Cardiac muscle cell (in vitro differentiated cells and primary cell): ENCODE results near the gene NACC1. TPM values are rescaled to one million over a fixed set of nuclear protein-coding genes. Genes with fewer than 3 reads are reported as not detected.
A peak's percentile ranks its signal among the peaks of the same experiment; 100 is the strongest.

Experiments used
- DNase-seq, 2 donors: peaks; one replicate each; pipeline versions ENCODE4 v3.0.0 to v3.0.0-alpha.2; 2010 to 2017; ENCODE audit warnings: low read depth in 1 of 2, low spot score in 1 of 2
- H3K27ac ChIP-seq: fragments of 200-600 bp; sonication (generic); 2 replicates; pipeline ENCODE4 v1.5.1; 2016
- H3K27me3 ChIP-seq: fragments of 200-600 bp; sonication (generic); 2 replicates; pipeline ENCODE4 v1.6.0; 2016; ENCODE audit warnings: control low read depth
- H3K36me3 ChIP-seq: fragments of 200-600 bp; sonication (generic); 2 replicates; pipeline ENCODE4 v1.5.1; 2016; ENCODE audit warnings: control low read depth
- H3K4me1 ChIP-seq: fragments of 200-600 bp; sonication (generic); 2 replicates; pipeline ENCODE4 v1.8.1; 2017; ENCODE audit warnings: low read depth, mild to moderate bottlenecking, mixed run types
- H3K4me3 ChIP-seq: fragments of 200-600 bp; sonication (generic); 2 replicates; pipeline ENCODE4 v1.5.1; 2016; ENCODE audit warnings: mild to moderate bottlenecking
- H3K9me3 ChIP-seq: fragments of 200-600 bp; sonication (generic); 2 replicates; pipeline ENCODE4 v1.5.1; 2017; ENCODE audit warnings: low read depth, mild to moderate bottlenecking, control low read depth
- CTCF ChIP-seq: IDR thresholded peaks from 2 replicates; pipeline ENCODE4 v1.5.1; 2012; ENCODE audit warnings: low read depth, mild to moderate bottlenecking, low read length
- polyA plus RNA-seq: library from polyadenylated mRNA; unstranded; fragments of >200 nt; fragmentation: Nextera tagmentation; extraction: Ambion mirVana; gene quantifications from 2 replicates; pipeline ENCODE4 v1.2.1, GENCODE V29; 2016
- total RNA-seq: library from RNA; depleted of rRNA; stranded (reverse); fragments of >200 nt; gene quantifications from 2 replicates; pipeline ENCODE4 v1.2.3, GENCODE V29; 2016

Gene NACC1
- total and polyA plus RNA-seq, 2 experiments from 2014 or later: 13.3 to 75.1 TPM

GRCh38 chr19:13150931-13151604, 33.0 kb downstream of the NACC1 start:
- no peaks in the 10 kb centered on the region for H3K9me3 ChIP-seq
- peaks cover 14% of the 10 kb centered on the region for H3K4me1 ChIP-seq
- peak overlapping the region; percentile 96 for H3K27ac ChIP-seq
- H3K27me3 ChIP-seq: no peaks in the 10 kb centered on the region
- peak overlapping the region; percentile 78 for H3K4me3 ChIP-seq
- H3K36me3 ChIP-seq: no peaks in the 10 kb centered on the region
- no peak for TF ChIP-seq CTCF
- DNase-seq: peak; percentile 23 to 27

- Histone ChIP-seq H3K4me3 (peak overlapping the region; percentile 78), H3K27me3 (no peaks in the 10 kb centered on the region), H3K27ac (peak overlapping the region; percentile 97), H3K9me3 (no peaks in the 10 kb centered on the region), H3K4me1 (peaks cover 16% of the 10 kb centered on the region), H3K36me3 (no peaks in the 10 kb centered on the region)
- peak; percentile 98 to 99 for DNase-seq
- TF ChIP-seq CTCF: no peak
Measured at GRCh38 chr19:13151605-13152355, 33.7 kb downstream of the NACC1 start.

GRCh38 chr19:13152356-13152973, 34.4 kb downstream of the NACC1 start:
- Histone ChIP-seq H3K36me3 (no peaks in the 10 kb centered on the region), H3K4me1 (peaks cover 16% of the 10 kb centered on the region), H3K4me3 (peak overlapping the region; percentile 42), H3K27ac (peak overlapping the region; percentile 97), H3K9me3 (no peaks in the 10 kb centered on the region), H3K27me3 (no peaks in the 10 kb centered on the region)
- no peak for TF ChIP-seq CTCF
- DNase-seq: no peak

GRCh38 chr19:13152974-13153568, 35.0 kb downstream of the NACC1 start:
- Histone ChIP-seq H3K9me3 (no peaks in the 10 kb centered on the region), H3K4me3 (peak overlapping the region; percentile 42), H3K27ac (peak overlapping the region; percentile 97), H3K4me1 (peaks cover 16% of the 10 kb centered on the region), H3K36me3 (no peaks in the 10 kb centered on the region), H3K27me3 (no peaks in the 10 kb centered on the region)
- TF ChIP-seq CTCF: no peak
- peak; percentile 93 to 95 for DNase-seq

- Histone ChIP-seq H3K4me3 (peak overlapping the region; percentile 42), H3K4me1 (peaks cover 16% of the 10 kb centered on the region), H3K36me3 (no peaks in the 10 kb centered on the region), H3K9me3 (no peaks in the 10 kb centered on the region), H3K27me3 (no peaks in the 10 kb centered on the region), H3K27ac (peak overlapping the region; percentile 97)
- TF ChIP-seq CTCF: peak; percentile 20
- peak; percentile 49 to 62 for DNase-seq
Measured at GRCh38 chr19:13153569-13154240, 35.6 kb downstream of the NACC1 start.
